HTERT RPE-1 (cell line): Measurements from ENCODE around the gene ASB3.
"Not testable (repeated sequence)": the region's sequence is repeated elsewhere in the genome, so short reads cannot be mapped to it uniquely, and the experiment has no call there.

Experiments
- in situ Hi-C: fragments of 300-500 bp; cut with MboI; formaldehyde crosslinking; loops from 4 replicates; pipeline ENCODE4 v1.14.3; 2020; ENCODE audit warnings: low sequenced_read_pairs

ASB3 gene

GRCh38 chr2:53740170-53740569 is 46.6 kb downstream of the ASB3 start:
- in situ Hi-C loops: no loop called here

GRCh38 chr2:53739032-53739431 is 47.7 kb downstream of the ASB3 start:
- in situ Hi-C loops: no loop called here

GRCh38 chr2:53737091-53737490 is 49.7 kb downstream of the ASB3 start:
- in situ Hi-C loops: no loop called here

- in situ Hi-C loops: no loop called here
Observed at GRCh38 chr2:53729143-53729762, 57.5 kb downstream of the ASB3 start.

DNA sequence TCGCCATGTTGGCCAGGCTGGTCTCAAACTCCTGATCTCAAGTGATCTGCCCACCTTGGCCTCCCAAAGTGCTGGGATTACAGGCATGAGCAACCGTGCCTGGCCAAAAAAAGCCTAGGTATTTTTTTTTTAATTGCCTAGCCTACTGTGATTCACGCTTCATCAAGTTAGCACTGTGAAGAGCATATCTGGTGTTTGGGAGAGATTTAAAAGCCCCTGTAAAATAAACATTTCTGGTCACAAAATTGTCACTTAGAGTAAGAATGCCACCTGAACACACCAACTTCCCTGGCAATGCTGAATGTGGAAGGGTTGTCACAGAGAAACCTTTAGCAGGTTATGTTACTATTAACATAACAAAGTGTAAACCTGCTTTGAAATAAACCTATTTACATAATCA is 58.8 kb downstream of the ASB3 start:
- in situ Hi-C loops: no loop called here

- in situ Hi-C loops: no loop called here
Observed at GRCh38 chr2:53725662-53726061, 61.1 kb downstream of the ASB3 start.

DNA sequence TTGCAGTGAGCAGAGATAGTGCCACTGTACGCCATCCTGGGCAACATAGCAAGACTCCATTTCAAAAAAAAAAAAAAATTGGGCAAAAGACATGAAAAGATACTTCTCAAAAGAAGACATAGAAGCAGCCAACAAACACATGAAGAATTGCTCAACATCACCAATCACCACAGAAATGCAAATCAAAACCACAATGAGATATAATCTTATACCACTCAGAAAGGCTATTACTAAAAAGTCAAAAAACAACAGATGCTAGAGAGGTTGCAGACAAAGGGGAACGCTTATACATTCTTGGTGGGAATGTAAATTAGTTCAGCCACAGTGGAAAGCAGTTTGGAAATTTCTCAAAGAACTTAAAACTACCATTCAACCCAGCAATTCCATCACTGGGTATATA is 62.2 kb downstream of the ASB3 start:
- in situ Hi-C loops: no loop called here

DNA sequence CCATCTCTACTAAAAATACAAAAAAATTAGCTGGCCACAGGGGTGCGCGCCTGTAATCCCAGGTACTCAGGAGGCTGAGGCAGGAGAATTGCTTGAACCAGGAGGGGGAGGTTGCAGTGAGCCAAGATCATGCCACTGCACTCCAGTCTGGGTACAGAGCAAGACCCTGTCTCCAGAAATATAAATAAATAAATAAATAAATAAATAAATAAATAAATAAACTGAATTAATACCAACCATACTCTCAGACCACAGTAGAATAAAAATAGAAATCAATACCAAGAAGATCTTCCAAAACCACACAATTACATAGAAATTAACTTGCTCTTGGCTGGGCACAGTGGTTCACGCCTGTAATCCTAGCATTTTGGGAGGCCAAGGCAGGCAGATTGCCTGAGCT is 65.8 kb downstream of the ASB3 start:
- in situ Hi-C loops: not testable (repeated sequence)

DNA sequence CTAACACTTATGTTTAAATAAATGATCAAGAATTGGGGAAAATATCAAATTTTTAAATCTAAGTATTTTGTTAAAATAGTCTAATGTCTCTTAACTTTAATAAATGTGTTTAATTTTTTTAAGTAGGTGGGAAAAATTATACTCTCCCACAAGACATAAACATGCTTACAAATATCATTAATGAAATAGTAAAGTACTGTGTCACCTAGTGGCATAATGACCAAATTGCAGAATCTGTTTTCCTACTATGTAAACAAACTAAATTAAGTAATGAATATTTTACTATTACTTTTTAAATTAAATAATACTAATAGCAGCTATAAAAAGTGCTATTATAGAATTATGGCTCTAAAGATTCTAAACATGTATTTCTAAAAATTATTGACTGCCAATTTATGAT is 71.2 kb downstream of the ASB3 start:
- in situ Hi-C loops: no loop called here

GRCh38 chr2:53711271-53711780 is 75.4 kb downstream of the ASB3 start:
- in situ Hi-C loops: no loop called here

DNA sequence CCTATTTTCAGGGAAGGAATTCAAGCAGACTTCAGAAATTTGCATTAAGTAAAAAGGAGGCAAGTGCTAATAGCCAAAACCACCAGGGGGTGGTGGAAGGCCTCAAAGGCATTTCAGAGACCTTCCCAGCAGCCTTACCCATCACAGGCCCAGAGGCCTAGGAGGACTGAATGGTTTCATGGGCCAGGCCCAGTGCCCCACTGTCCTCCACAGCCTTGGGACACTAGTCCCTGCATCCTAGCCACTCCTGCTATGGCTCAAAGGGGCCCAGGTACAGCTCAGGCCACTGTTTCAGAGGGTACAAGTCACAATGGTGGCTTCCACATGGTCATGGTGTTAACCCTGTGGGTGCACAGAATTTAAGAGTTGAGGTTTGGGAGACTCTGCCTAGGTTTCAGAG is 77.8 kb downstream of the ASB3 start:
- in situ Hi-C loops: no loop called here

GRCh38 chr2:53701221-53701620 is 85.5 kb downstream of the ASB3 start:
- in situ Hi-C loops: no loop called here

GRCh38 chr2:53697686-53698085 is 89.1 kb downstream of the ASB3 start:
- in situ Hi-C loops: no loop called here

DNA sequence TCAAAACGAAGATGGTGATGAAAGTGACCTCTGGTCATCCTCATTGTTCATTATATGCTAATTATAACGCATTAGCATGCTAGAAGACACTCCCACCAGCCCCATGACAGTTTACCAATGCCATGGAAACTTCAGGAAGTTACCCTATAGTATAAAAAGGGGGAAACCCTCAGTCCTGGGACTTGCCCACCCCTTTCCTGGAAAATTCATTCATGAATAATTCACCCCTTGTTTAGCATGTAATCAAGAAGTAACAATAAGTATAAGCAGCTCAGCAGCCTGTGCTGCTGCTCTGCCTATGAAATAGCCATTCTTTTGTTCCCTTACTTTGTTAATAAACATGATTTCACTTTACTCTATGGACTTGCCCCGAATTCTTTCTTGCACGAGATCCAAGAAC is 89.7 kb downstream of the ASB3 start:
- in situ Hi-C loops: no loop called here

- in situ Hi-C loops: no loop called here
Observed at GRCh38 chr2:53695575-53695974, 91.2 kb downstream of the ASB3 start.

GRCh38 chr2:53694096-53694771 is 92.5 kb downstream of the ASB3 start:
- in situ Hi-C loops: no loop called here

DNA sequence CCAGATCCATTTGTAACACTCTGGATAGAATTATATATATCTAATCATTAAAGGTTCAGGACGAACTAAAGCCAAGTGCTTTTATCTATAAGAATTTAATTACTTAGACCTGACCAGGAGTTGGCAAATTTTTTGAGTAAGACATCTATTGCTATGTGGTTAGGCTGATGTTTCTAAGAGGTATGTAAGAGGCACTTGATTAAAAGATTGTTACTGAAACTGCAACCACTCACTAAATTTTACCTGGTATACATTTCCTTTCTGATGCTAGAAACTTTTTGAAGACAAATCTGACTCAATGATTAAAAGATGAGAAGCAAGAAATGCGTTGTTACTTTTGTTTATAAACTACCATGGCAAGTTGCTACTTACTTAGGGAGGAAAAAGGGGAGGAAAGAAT is 95.9 kb downstream of the ASB3 start:
- in situ Hi-C loops: no loop called here

DNA sequence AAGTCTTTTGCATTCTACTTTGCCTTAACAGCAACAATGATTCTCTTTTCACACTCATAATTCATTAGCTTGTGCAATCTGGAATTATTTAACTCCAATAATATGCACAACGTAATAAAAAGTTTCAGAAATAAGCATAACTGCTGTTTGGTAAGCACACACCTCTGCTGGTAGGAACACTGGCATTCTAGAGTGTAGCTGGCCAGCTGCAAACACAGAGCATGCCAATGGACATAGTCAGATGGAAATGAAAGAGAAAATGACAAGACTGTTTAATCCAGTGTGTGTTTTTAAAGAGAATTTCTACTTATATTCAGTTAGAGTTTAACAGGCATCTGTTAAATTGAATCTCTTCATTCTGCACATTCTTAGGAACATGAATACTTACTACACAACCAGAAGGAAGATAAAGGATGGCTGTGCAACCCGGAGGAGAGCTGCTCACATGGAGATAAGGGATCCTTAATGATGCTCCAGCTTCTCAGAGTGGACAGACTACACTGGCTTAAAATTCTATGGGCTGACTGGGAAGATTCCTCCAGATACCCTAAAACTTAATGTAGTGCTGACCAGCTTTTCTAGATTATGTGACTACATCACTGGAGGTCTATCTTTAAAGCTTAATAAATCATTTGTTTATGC is 113.8 kb downstream of the ASB3 start:
- in situ Hi-C loops: no loop called here

- in situ Hi-C loops: no loop called here
Observed at GRCh38 chr2:53670331-53670730, 116.4 kb downstream of the ASB3 start.

GRCh38 chr2:53668624-53669026 is 118.1 kb downstream of the ASB3 start:
- in situ Hi-C loops: no loop called here

DNA sequence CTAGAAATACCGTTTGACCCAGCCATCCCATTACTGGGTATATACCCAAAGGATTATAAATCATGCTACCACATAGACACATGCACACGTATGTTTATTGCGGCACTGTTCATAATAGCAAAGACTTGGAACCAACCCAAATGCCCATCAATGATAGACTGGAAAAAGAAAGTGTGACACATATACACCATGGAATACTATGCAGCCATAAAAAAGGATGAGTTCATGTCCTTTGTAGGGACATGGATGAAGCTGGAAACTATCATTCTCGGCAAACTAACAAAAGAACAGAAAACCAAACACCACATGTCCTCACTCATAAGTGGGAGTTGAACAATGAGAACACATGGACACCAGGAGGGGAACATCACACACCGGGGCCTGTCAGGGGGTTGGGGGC is 119.6 kb downstream of the ASB3 start:
- in situ Hi-C loops: not testable (repeated sequence)

GRCh38 chr2:53660886-53661285 is 125.9 kb downstream of the ASB3 start:
- in situ Hi-C loops: no loop called here
